HG02884 (cell line): ENCODE data around the gene TVP23C.

Experiments used
- ATAC-seq: cut with Tn5 transposase; IDR thresholded peaks from one replicate; pipeline ENCODE4 v1.9.1; 2021; ENCODE audit warnings: mild to moderate bottlenecking, moderate library complexity; ENCODE audit not compliant: unreplicated experiment

Gene TVP23C

GRCh38 chr17:15465045-15465701 is 98.1 kb downstream of the TVP23C start:
- no peak for ATAC-seq

- no peak for ATAC-seq
Observed at GRCh38 chr17:15464231-15464985, 98.9 kb downstream of the TVP23C start.

- no peak for ATAC-seq
Observed at GRCh38 chr17:15462976-15463772, 100.1 kb downstream of the TVP23C start.

- no peak for ATAC-seq
Observed at GRCh38 chr17:15457723-15458094, 105.6 kb downstream of the TVP23C start.

GRCh38 chr17:15456972-15457722 is 106.1 kb downstream of the TVP23C start:
- ATAC-seq: no peak

DNA sequence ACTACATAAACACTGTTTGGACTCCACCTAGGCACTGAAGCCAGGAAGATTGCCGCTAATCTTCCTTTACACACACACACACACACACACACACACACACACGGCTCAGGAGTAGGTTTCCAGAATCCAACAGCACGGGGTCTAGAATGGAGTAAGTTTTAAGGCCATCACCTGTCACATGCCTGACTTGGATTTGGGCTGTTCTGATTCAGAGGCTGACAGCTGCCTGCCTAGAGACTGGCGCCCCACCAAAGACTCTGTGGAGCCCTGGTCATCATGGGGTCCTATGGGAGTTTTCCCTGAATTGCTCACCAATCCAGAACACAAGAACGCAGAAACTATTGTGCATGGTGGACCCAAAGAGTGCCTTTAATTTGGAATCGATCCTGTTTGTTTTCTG is 106.8 kb downstream of the TVP23C start:
- no peak for ATAC-seq

DNA sequence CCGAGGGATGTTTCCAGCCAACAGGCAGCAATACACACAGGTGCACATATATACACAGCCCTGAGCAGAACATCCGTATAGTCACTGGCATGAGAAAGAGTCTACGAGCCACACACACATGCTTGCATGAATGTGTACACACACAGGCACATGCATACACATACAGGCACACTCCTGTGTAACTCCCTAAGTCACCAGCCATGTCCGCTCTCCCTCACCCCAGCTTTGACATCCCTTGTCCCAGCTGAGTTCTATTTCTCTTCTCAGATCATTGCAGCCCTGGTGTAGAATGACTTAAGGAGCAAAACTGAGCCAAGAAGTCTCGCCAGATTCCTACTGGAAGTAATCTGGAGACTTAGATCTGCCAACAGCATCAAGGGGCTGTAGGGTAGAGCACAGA is 108.9 kb downstream of the TVP23C start:
- no peak for ATAC-seq

GRCh38 chr17:15453782-15454181 is 109.5 kb downstream of the TVP23C start:
- ATAC-seq: no peak

- ATAC-seq: no peak
Observed at GRCh38 chr17:15453246-15453645, 110.0 kb downstream of the TVP23C start.

DNA sequence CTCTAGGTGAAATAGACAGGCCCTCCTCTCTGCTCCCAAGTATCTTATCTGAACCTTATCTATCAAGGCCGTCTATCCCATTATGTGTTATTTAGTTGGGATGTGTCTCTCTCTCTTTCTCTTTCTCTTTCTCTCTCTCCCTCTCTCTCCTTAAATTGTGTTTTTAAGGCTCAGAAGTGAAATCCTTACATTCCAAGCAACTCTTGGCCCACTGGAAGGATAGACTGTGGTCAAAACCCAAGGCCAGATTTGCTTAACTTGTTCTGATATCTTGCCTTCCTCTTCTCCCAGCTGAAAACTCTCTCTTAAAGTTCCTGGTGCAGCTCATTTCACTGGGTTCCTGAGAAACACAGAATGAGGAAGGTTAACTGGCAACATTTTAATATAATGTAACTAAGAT is 110.5 kb downstream of the TVP23C start:
- ATAC-seq: no peak
